T-cell (primary cell): ENCODE data around the gene S100A14. TPM values are rescaled to one million over a fixed set of nuclear protein-coding genes. Genes with fewer than 3 reads are reported as not detected.
"Not testable (repeated sequence)": the region's sequence is repeated elsewhere in the genome, so short reads cannot be mapped to it uniquely, and the experiment has no call there.

Experiments
- ATAC-seq, 4 experiments: fragments of 200-7000 bp in 3 of 4; fragments of 150-1000 bp in 1 of 4; cut with Tn5 transposase; replicated peaks in 1 of 4; 1 replicate in 3 of 4; 2 replicates in 1 of 4; pipeline ENCODE4 v1.10.0; 2021; ENCODE audit warnings: moderate library complexity in 3 of 4, mild to moderate bottlenecking in 2 of 4, moderate number of reproducible peaks in 1 of 4
- CTCF ChIA-PET, 2 donors: fragments of 300-600 bp; sonication (Branson Sonifier 250); formaldehyde crosslinking; loops; one replicate each; lab custom pipeline; 2022; ENCODE audit warnings: antibody characterized with exemption in 2 of 2; lab: Charles Lee
- POLR2A ChIA-PET, 2 donors: fragments of 300-600 bp; sonication (Branson Sonifier 250); formaldehyde crosslinking; loops; one replicate each; lab custom pipeline; 2022; ENCODE audit warnings: antibody characterized with exemption in 2 of 2; lab: Charles Lee
- DNase-seq, 35 experiments: peaks; one replicate each; pipeline versions ENCODE4 v3.0.0 to v3.0.0-alpha.2; 2013 to 2023
- H3K27ac ChIP-seq: one replicate; pipeline ENCODE4 v1.5.1; 2013; ENCODE audit warnings: low read length
- H3K27me3 ChIP-seq, 2 experiments: replicated peaks in 1 of 2; 1 replicate in 1 of 2; 2 replicates in 1 of 2; pipeline versions ENCODE4 v1.6.1 to v1.7.0; 2013; ENCODE audit warnings: low read length in 1 of 2, mixed read lengths in 1 of 2; ENCODE audit not compliant: control insufficient read depth in 2 of 2, insufficient read depth in 2 of 2; ENCODE audit errors: extremely low read depth in 1 of 2
- H3K36me3 ChIP-seq, 2 donors: 1 replicate in 1 of 2; 2 replicates in 1 of 2; pipeline versions ENCODE4 v1.6.1 to v1.7.0; 2013; ENCODE audit warnings: low read length in 1 of 2; ENCODE audit not compliant: control insufficient read depth in 2 of 2, insufficient read depth in 1 of 2; ENCODE audit errors: extremely low read depth in 1 of 2
- H3K4me1 ChIP-seq, 2 experiments: 1 replicate in 1 of 2; 2 replicates in 1 of 2; pipeline versions ENCODE4 v1.6.1 to v1.7.0; 2013; ENCODE audit warnings: low read length in 2 of 2, mixed read lengths in 1 of 2; ENCODE audit not compliant: insufficient read depth in 2 of 2, control insufficient read depth in 1 of 2; ENCODE audit errors: extremely low read depth in 1 of 2
- H3K4me3 ChIP-seq, 2 donors: 1 replicate in 1 of 2; 2 replicates in 1 of 2; pipeline versions ENCODE4 v1.5.1 to v1.7.0; 2013; ENCODE audit warnings: mild to moderate bottlenecking in 2 of 2, low read length in 1 of 2, moderate library complexity in 1 of 2; ENCODE audit not compliant: control insufficient read depth in 1 of 2; ENCODE audit errors: extremely low read depth in 1 of 2
- H3K9me3 ChIP-seq: 2 replicates; pipeline ENCODE4 v1.7.0; 2013
- H3K27ac Mint-ChIP-seq, 2 donors: one replicate each; pipeline ENCODE4 v1.8.0; 2020 to 2021; ENCODE audit warnings: mild to moderate bottlenecking in 2 of 2, mixed read lengths in 2 of 2
- H3K27me3 Mint-ChIP-seq, 2 donors: one replicate each; pipeline ENCODE4 v1.8.0; 2021 to 2022; ENCODE audit warnings: mixed read lengths in 2 of 2
- H3K36me3 Mint-ChIP-seq: one replicate; pipeline ENCODE4 v1.8.0; 2021; ENCODE audit warnings: mixed read lengths
- H3K4me1 Mint-ChIP-seq, 3 donors: one replicate each; pipeline ENCODE4 v1.8.0; 2020 to 2022; ENCODE audit warnings: mixed read lengths in 3 of 3, mild to moderate bottlenecking in 1 of 3
- H3K4me3 Mint-ChIP-seq, 3 donors: one replicate each; pipeline ENCODE4 v1.8.0; 2020 to 2022; ENCODE audit warnings: mild to moderate bottlenecking in 3 of 3, mixed read lengths in 3 of 3, moderate library complexity in 3 of 3
- H3K9me3 Mint-ChIP-seq, 3 donors: one replicate each; pipeline ENCODE4 v1.8.0; 2020 to 2022; ENCODE audit warnings: mixed read lengths in 3 of 3
- WGBS: methylation state at CpG from one replicate; pipeline ENCODE4 v1.1.5; 2013; ENCODE audit warnings: missing lambda C conversion rate; ENCODE audit not compliant: insufficient coverage; 5-methylcytosine and 5-hydroxymethylcytosine counted together
- total RNA-seq, 35 experiments: library from RNA in 6 of 35; stranded (reverse) in 6 of 35; fragments of 120-200 nt in 1 of 35; gene quantifications; one replicate each; pipeline versions ENCODE4 v1.2.1 to v1.2.4 and lab custom pipeline; 2013 to 2026

S100A14 gene
- total RNA-seq, 5 donors from 2014 or later (not counting 1 experiment from before 2014, with no cell fraction given), result 0.35 to 0.70 (median 0.43) TPM; not detected in 2

DNA sequence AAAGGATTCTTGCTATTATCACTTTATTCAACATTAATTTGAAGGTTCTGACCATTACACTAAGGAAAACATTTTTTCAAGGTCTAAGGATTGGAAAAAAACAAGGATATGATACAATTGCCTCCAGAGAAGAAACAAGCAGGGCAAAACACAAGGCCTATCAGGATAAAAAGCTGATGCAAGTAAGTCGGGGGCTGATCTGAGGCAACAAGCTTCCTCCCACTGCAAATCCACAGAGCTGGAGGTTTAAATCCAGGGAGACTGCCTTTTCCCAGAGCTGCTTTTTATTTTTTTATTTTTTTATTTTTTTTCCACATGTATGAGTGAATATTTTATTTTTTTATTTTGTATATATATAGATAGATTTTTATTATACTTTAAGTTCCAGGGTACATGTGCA lies 31.1 kb downstream of the S100A14 start:
- Histone ChIP-seq H3K36me3 (no peaks in the 10 kb centered on the region), H3K27ac (no peak overlapping the region), H3K9me3 (no peaks in the 10 kb centered on the region), H3K27me3 (peaks cover 0 to 17% of the 10 kb centered on the region in 2 experiments), H3K4me3 (no peak overlapping the region), H3K4me1 (no peaks in the 10 kb centered on the region)
- ChIA-PET POLR2A (no interaction called here), CTCF (no interaction called here)
- no peaks in the 10 kb centered on the region for H3K4me1 Mint-ChIP-seq
- H3K4me3 Mint-ChIP-seq, result no peak overlapping the region
- DNase-seq (no peak), ATAC-seq (no peak)
- H3K36me3 Mint-ChIP-seq, result no peaks in the 10 kb centered on the region
- no peaks in the 10 kb centered on the region for H3K9me3 Mint-ChIP-seq
- WGBS, result 71% methylated on average over 1 of the region's 1 CpG
- H3K27me3 Mint-ChIP-seq, result peaks cover 4 to 11% of the 10 kb centered on the region in 2 donors
- no peak overlapping the region for H3K27ac Mint-ChIP-seq

DNA sequence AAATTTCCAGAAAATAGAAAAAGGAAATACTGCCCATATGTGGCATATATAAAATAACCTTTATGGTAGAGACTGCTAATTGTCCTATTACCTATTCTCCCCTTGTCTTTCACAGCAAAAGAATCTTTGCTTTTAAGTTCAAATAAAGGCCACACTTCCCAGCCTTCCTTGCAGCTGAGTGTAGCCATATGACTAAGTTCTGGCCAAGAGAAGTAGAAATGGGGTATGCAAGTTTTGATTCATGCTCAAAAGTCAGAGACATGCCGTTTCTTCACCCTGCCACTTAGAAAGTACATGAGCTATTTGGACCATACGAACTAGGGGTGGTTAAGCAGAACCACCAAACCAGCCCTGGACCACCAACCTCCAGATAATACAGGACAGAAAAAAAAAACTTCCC lies 32.1 kb downstream of the S100A14 start:
- peaks cover 0 to 17% of the 10 kb centered on the region in 2 experiments for H3K27me3 ChIP-seq
- Mint-ChIP-seq H3K4me1 (no peaks in the 10 kb centered on the region), H3K27me3 (peaks cover 9 to 16% of the 10 kb centered on the region in 2 donors), H3K27ac (no peak overlapping the region), H3K4me3 (no peak overlapping the region), H3K36me3 (no peaks in the 10 kb centered on the region), H3K9me3 (no peaks in the 10 kb centered on the region)
- H3K36me3 ChIP-seq, result no peaks in the 10 kb centered on the region
- 83% methylated on average over 1 of the region's 2 CpGs for WGBS
- H3K4me3 ChIP-seq, result no peak overlapping the region
- POLR2A ChIA-PET, result interaction anchor here in 1 of 2 donors (0.7 kb wide), 1 partner anchor 10 kb away, joined by 3 read pairs; no protein-coding TSS in a partner anchor
- DNase-seq (no peak), ATAC-seq (no peak)
- no peaks in the 10 kb centered on the region for H3K9me3 ChIP-seq
- CTCF ChIA-PET, result no interaction called here
- no peaks in the 10 kb centered on the region for H3K4me1 ChIP-seq
- no peak overlapping the region for H3K27ac ChIP-seq

DNA sequence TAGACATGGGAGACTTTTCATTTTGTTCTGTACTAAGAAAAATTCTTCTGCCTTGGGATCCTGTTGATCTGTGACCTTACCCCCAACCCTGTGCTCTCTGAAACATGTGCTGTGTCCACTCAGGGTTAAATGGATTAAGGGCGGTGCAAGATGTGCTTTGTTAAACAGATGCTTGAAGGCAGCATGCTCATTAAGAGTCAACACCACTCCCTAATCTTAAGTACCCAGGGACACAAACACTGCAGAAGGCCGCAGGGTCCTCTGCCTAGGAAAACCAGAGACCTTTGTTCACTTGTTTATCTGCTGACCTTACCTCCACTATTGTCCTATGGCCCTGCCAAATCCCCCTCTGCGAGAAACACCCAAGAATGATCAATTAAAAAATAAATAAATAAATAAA lies 32.6 kb downstream of the S100A14 start:
- H3K4me3 Mint-ChIP-seq, H3K9me3 ChIP-seq, H3K36me3 Mint-ChIP-seq, CTCF ChIA-PET, H3K27ac ChIP-seq, DNase-seq, H3K4me3 ChIP-seq, H3K4me1 ChIP-seq, H3K9me3 Mint-ChIP-seq, H3K27ac Mint-ChIP-seq, H3K36me3 ChIP-seq, ATAC-seq, H3K4me1 Mint-ChIP-seq: not testable (repeated sequence)
- peaks cover 13 to 21% of the 10 kb centered on the region in 2 donors for H3K27me3 Mint-ChIP-seq
- no CpG with 5 or more reads among the region's 3 CpGs for WGBS
- peaks cover 0 to 17% of the 10 kb centered on the region in 2 experiments for H3K27me3 ChIP-seq
- POLR2A ChIA-PET, result interaction anchor here in 1 of 2 donors (0.7 kb wide), 1 partner anchor 10 kb away, joined by 3 read pairs; no protein-coding TSS in a partner anchor

DNA sequence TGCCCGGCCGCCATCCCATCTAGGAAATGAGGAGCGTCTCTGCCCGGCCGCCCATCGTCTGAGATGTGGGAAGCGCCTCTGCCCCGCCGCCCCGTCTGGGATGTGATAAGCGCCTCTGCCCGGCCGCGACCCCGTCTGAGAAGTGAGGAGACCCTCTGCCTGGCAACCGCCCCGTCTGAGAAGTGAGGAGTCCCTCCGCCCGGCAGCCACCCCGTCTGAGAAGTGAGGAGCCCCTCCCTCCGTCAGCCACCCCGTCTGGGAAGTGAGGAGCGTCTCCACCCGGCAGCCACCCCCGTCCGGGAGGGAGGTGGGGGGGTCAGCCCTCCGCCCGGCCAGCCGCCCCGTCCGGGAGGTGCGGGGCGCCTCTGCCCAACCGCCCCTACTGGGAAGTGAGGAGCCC lies 33.3 kb downstream of the S100A14 start:
- H3K4me3 Mint-ChIP-seq, ATAC-seq, H3K4me1 ChIP-seq, H3K9me3 Mint-ChIP-seq, H3K9me3 ChIP-seq, H3K36me3 Mint-ChIP-seq, DNase-seq, H3K27ac Mint-ChIP-seq, H3K27ac ChIP-seq, H3K4me3 ChIP-seq, CTCF ChIA-PET, H3K36me3 ChIP-seq, H3K4me1 Mint-ChIP-seq, POLR2A ChIA-PET: not testable (repeated sequence)
- H3K27me3 Mint-ChIP-seq, result peaks cover 20 to 28% of the 10 kb centered on the region in 2 donors
- 92% methylated on average over 12 of the region's 34 CpGs for WGBS
- H3K27me3 ChIP-seq, result peaks cover 0 to 21% of the 10 kb centered on the region in 2 experiments

- ChIA-PET POLR2A (interaction anchor here in 1 of 2 donors (0.6 kb wide), 1 partner anchor 265 kb away, joined by 13 read pairs; no protein-coding TSS in a partner anchor), CTCF (no interaction called here)
These were observed 37.2 kb downstream of the S100A14 start for GRCh38 chr1:153578936-153579335.

DNA sequence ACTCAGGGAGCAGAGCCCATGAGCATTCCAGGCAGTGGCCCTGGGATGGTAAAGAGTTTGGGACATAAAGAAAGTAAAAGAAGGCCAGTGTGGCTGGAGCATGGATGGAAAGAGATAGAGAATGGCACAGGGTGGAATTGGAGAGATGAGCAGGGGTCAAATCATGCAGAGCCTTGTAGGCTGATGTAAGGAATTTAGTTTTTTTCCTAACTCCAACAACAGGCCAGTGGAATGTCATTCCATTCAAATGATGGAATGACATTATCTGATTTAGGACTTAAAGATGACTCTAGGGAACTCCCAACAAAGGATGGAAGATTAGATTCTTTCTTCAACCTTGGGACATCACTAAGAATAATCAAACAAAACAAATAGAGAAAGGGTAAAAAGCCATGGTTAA lies 37.6 kb downstream of the S100A14 start:
- H3K27ac ChIP-seq, result no peak overlapping the region
- H3K36me3 Mint-ChIP-seq, result no peaks in the 10 kb centered on the region
- H3K27me3 ChIP-seq, result peaks cover 0 to 28% of the 10 kb centered on the region in 2 experiments
- H3K4me1 ChIP-seq, result no peaks in the 10 kb centered on the region
- H3K9me3 Mint-ChIP-seq, result no peaks in the 10 kb centered on the region
- H3K27me3 Mint-ChIP-seq, result peaks cover 21 to 29% of the 10 kb centered on the region in 2 donors
- ChIA-PET POLR2A (interaction anchor here in 1 of 2 donors (0.6 kb wide), 1 partner anchor 265 kb away, joined by 13 read pairs; no protein-coding TSS in a partner anchor), CTCF (no interaction called here)
- H3K27ac Mint-ChIP-seq, result no peak overlapping the region
- H3K4me3 Mint-ChIP-seq, result no peak overlapping the region
- no peaks in the 10 kb centered on the region for H3K4me1 Mint-ChIP-seq
- ATAC-seq (no peak), DNase-seq (no peak)
- no peaks in the 10 kb centered on the region for H3K9me3 ChIP-seq
- H3K4me3 ChIP-seq, result no peak overlapping the region
- no peaks in the 10 kb centered on the region for H3K36me3 ChIP-seq

More at GRCh38 chr1:153578936-153579335, 37.2 kb downstream of the S100A14 start:
- no peak overlapping the region for H3K4me3 ChIP-seq
- Mint-ChIP-seq H3K4me3 (no peak overlapping the region), H3K27ac (no peak overlapping the region), H3K36me3 (no peaks in the 10 kb centered on the region), H3K9me3 (no peaks in the 10 kb centered on the region), H3K27me3 (peaks cover 21 to 30% of the 10 kb centered on the region in 2 donors), H3K4me1 (no peaks in the 10 kb centered on the region)
- WGBS, result 57% methylated on average over 3 of the region's 3 CpGs
- DNase-seq (no peak), ATAC-seq (no peak)
- H3K27ac ChIP-seq, result no peak overlapping the region
- H3K36me3 ChIP-seq, result no peaks in the 10 kb centered on the region
- H3K27me3 ChIP-seq, result peaks cover 0 to 28% of the 10 kb centered on the region in 2 experiments
- H3K9me3 ChIP-seq, result no peaks in the 10 kb centered on the region
- H3K4me1 ChIP-seq, result no peaks in the 10 kb centered on the region
